GM20000 (cell line): ENCODE measurements around the gene TMEM108.

ENCODE experiments used
- DNase-seq: peaks from one replicate; pipeline ENCODE4 v3.0.0; 2012; ENCODE audit warnings: low spot score
- CTCF ChIP-seq: IDR thresholded peaks from 2 replicates; pipeline ENCODE4 v1.5.1; 2012; ENCODE audit warnings: mild to moderate bottlenecking, control low read depth; ENCODE audit errors: extremely low read depth, missing control alignments

TMEM108 gene

DNA sequence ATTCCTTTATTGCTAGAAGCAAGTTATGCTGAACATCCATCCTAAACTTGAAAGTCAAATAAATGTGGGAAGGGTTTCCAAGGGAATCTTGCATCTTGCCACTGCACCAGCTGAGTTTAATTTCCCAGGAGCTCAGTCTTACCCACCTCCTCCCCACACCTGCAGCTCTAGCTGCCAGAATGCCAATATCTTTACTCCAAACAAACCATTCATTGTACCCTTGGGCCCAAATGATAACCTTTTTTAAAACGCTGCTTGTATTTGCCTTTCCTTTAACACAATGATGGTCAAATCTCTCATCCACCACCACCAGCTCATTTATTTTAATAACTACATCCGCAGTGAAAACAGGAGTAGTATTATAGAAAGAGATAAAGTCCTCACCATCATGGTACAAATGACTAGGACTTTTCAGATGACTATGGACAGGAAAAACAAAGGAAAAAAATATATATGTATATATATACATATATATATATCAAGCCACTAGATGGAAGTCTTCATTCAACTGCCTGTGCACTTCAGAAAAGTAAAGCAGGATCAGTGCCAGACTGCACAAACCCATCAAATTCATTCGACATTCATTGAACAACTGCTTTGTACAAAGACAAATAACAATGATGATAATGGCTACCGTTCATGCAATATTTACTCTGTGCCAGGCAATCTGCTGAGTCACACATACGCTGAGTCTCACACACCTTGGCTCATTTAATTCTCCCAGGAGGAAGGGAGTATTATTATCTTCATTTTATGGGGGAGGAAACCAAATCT lies 405.6 kb downstream of the TMEM108 start:
- TF ChIP-seq CTCF, result no peak
- DNase-seq, result no peak

DNA sequence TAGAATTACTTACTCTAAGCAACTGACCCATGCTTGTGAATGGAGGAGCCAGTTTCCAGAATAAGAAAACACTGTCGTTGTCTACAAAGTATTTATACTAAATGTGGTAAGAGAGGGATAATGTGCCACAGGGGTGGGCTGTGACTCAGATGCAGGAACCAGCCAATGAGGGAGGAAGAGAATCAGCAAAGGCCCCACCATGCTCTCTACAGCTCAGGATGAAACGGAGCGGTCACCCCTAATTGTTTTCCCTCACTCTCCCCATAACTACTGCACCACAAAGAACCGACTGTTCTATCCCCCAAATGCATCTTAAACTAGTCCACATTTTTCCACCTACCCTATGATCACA lies 406.2 kb downstream of the TMEM108 start:
- no peak for DNase-seq
- no peak for TF ChIP-seq CTCF

DNA sequence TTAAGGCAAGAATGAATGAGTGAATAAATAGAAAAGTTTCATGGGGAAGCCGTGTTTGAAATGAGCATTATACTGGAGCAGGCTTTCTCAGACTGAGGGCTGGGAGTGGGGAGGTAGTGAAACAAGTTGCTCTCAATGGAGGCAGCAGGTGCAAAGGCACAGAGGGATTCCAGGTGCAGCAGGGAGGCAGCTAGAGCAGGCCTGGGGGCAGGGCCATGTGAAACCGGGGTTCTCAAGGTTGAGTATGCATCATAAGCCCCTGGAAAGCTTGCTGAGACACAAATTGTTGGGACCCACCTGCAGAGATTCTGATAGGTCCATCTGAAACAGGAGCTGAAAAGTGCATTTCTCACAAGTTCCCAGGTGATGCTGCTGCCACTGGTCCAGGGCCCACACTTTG lies 406.9 kb downstream of the TMEM108 start:
- TF ChIP-seq CTCF, result no peak
- no peak for DNase-seq
